HepG2 (cell line): ENCODE data around the gene VAC14. TPM values are rescaled to one million over a fixed set of nuclear protein-coding genes. Genes with fewer than 3 reads are reported as not detected.

Source experiments
- MAF1 ChIP-seq: sonication (generic); formaldehyde crosslinking; IDR thresholded peaks from 2 replicates; pipeline ENCODE4 v1.5.0; 2020; ENCODE audit warnings: missing genetic modification reagents, borderline replicate concordance
- NFRKB ChIP-seq: fragments of 450-650 bp; IDR thresholded peaks from 2 replicates; pipeline ENCODE4 v1.6.1; 2017
- RORA ChIP-seq: sonication (generic); formaldehyde crosslinking; IDR thresholded peaks from 2 replicates; pipeline ENCODE4 v1.5.0; 2020; ENCODE audit warnings: mild to moderate bottlenecking, missing genetic modification reagents, moderate library complexity
- TEAD2 ChIP-seq: sonication (generic); formaldehyde crosslinking; IDR thresholded peaks from 2 replicates; pipeline ENCODE4 v1.9.0; 2021; ENCODE audit warnings: missing genetic modification reagents
- ZNF251 ChIP-seq: sonication (generic); formaldehyde crosslinking; IDR thresholded peaks from 2 replicates; pipeline ENCODE4 v1.9.0; 2021; ENCODE audit warnings: mild to moderate bottlenecking, missing genetic modification reagents
- ZNF33B ChIP-seq: sonication (generic); formaldehyde crosslinking; IDR thresholded peaks from 2 replicates; pipeline ENCODE4 v1.5.1; 2020; ENCODE audit warnings: mild to moderate bottlenecking, missing genetic modification reagents
- ZNF431 ChIP-seq: sonication (generic); formaldehyde crosslinking; IDR thresholded peaks from 2 replicates; pipeline ENCODE4 v1.9.0; 2022; ENCODE audit warnings: missing genetic modification reagents, low read depth, mild to moderate bottlenecking, borderline replicate concordance
- ZNF501 ChIP-seq: sonication (generic); formaldehyde crosslinking; IDR thresholded peaks from 2 replicates; pipeline ENCODE4 v1.5.1; 2020; ENCODE audit warnings: mild to moderate bottlenecking, moderate library complexity, missing genetic modification reagents
- ZNF749 ChIP-seq: sonication (generic); formaldehyde crosslinking; IDR thresholded peaks from 2 replicates; pipeline ENCODE4 v1.8.0; 2022; ENCODE audit warnings: mild to moderate bottlenecking, missing genetic modification reagents, moderate library complexity, borderline replicate concordance
- polyA plus RNA-seq, 8 experiments: library from polyadenylated mRNA; depleted of rRNA in 3 of 8; stranded (reverse) in 7 of 8; unstranded in 1 of 8; fragments of >200 nt; fragmentation: Illumina TruSeq in 4 of 8; extraction: Trizol in 4 of 8; gene quantifications; 2 replicates each; pipeline versions ENCODE4 v1.2.1 to v1.2.3, GENCODE V29; 2011 to 2016; ENCODE audit warnings: low read depth in 4 of 8, missing spikeins in 1 of 8, mixed read lengths in 1 of 8; ENCODE audit not compliant: insufficient read depth in 1 of 8
- total RNA-seq, 5 experiments: library from RNA; depleted of rRNA; stranded (reverse); fragments of >200 nt; fragmentation: Illumina TruSeq; extraction: Trizol; gene quantifications; 2 replicates each; pipeline ENCODE4 v1.2.3, GENCODE V29; 2016; ENCODE audit warnings: low read depth in 1 of 5
- TF ChIP-seq, protein P1 (sequence below): sonication (generic); formaldehyde crosslinking; IDR thresholded peaks from 2 replicates; pipeline ENCODE4 v1.5.1; 2020; ENCODE audit warnings: missing genetic modification reagents, mild to moderate bottlenecking, borderline replicate concordance
- TF ChIP-seq, protein P2 (sequence below): sonication (generic); formaldehyde crosslinking; IDR thresholded peaks from 2 replicates; pipeline ENCODE4 v1.5.1; 2020; ENCODE audit warnings: mild to moderate bottlenecking, missing genetic modification reagents
- TF ChIP-seq, protein P3 (sequence below): sonication (generic); formaldehyde crosslinking; IDR thresholded peaks from 2 replicates; pipeline ENCODE4 v1.4.0; 2020; ENCODE audit warnings: low read depth, missing genetic modification reagents
- TF ChIP-seq, protein P4 (sequence below): fragments of 450-650 bp; IDR thresholded peaks from 2 replicates; pipeline ENCODE4 v1.6.1; 2016

VAC14 gene
- total and polyA plus RNA-seq, 2 of the 13 experiments (the other 11 are each of a cell fraction or from before 2014, with no cell fraction given), result 23.5 to 24.6 TPM

DNA sequence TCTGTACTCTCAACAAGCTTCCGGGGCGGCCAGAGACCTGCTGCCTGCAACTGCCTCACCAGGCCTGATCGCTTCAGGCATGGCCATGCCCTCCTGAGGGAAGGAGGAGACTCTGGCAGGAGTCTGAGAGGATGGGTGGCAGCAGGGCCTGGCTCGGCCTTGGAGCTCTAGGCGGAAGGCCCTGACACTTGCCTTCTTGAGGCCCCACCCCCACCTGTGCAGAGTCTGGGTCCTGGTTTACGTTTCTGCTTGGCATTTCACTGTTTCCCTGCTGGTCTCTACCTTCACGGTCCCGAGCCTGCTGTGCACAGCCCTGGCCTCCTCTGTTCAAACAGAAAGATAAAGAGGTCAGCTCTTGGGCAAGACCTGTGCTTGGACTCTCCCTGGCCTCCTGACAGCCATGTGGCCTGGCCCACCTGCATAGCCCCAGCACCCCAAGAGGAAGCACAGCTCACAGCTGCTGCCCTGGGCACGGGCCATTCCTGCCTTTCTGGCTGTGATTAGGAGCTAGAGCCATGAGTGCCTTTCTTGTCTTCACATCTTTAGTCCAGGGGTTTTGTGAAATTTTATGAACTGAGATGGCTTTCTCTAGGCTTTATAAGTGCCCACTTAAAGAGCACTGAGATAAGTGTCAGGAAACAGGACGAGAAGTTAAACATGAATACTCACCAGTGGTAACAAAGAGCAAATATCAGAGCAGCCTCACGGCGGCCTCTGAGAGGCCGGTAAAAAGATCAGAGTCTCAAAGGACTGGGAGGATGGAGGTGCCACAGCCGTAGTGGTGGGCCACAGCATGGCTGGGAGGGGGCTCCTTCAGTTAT is 89.5 kb downstream of the VAC14 start (continued):
- TF ChIP-seq MAF1 (CRISPR knock-in tag), result peak; percentile 50; the same call in 1 of the 2 replicates
- TF ChIP-seq ZNF431 (CRISPR knock-in tag), result no peak
- TF ChIP-seq, protein P1, sequence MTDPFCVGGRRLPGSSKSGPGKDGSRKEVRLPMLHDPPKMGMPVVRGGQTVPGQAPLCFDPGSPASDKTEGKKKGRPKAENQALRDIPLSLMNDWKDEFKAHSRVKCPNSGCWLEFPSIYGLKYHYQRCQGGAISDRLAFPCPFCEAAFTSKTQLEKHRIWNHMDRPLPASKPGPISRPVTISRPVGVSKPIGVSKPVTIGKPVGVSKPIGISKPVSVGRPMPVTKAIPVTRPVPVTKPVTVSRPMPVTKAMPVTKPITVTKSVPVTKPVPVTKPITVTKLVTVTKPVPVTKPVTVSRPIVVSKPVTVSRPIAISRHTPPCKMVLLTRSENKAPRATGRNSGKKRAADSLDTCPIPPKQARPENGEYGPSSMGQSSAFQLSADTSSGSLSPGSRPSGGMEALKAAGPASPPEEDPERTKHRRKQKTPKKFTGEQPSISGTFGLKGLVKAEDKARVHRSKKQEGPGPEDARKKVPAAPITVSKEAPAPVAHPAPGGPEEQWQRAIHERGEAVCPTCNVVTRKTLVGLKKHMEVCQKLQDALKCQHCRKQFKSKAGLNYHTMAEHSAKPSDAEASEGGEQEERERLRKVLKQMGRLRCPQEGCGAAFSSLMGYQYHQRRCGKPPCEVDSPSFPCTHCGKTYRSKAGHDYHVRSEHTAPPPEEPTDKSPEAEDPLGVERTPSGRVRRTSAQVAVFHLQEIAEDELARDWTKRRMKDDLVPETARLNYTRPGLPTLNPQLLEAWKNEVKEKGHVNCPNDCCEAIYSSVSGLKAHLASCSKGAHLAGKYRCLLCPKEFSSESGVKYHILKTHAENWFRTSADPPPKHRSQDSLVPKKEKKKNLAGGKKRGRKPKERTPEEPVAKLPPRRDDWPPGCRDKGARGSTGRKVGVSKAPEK (CRISPR knock-in tag), result no peak
- TF ChIP-seq, protein P2, sequence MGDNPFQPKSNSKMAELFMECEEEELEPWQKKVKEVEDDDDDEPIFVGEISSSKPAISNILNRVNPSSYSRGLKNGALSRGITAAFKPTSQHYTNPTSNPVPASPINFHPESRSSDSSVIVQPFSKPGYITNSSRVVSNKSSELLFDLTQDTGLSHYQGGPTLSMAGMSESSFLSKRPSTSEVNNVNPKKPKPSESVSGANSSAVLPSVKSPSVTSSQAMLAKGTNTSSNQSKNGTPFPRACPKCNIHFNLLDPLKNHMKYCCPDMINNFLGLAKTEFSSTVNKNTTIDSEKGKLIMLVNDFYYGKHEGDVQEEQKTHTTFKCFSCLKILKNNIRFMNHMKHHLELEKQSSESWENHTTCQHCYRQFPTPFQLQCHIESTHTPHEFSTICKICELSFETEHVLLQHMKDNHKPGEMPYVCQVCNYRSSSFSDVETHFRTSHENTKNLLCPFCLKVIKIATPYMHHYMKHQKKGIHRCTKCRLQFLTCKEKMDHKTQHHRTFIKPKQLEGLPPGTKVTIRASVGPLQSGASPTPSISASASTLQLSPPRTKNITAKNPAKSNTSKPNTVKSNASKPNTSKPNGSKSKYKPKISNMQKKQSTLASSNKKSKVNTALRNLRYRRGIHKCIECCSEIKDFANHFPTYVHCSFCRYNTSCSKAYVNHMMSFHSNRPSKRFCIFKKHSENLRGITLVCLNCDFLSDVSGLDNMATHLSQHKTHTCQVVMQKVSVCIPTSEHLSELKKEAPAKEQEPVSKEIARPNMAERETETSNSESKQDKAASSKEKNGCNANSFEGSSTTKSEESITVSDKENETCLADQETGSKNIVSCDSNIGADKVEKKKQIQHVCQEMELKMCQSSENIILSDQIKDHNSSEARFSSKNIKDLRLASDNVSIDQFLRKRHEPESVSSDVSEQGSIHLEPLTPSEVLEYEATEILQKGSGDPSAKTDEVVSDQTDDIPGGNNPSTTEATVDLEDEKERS, result peak; percentile 65; the same call in 1 of the 2 replicates
- TF ChIP-seq ZNF33B (CRISPR knock-in tag), result no peak
- TF ChIP-seq TEAD2 (CRISPR knock-in tag), result no peak
- TF ChIP-seq, protein P3, sequence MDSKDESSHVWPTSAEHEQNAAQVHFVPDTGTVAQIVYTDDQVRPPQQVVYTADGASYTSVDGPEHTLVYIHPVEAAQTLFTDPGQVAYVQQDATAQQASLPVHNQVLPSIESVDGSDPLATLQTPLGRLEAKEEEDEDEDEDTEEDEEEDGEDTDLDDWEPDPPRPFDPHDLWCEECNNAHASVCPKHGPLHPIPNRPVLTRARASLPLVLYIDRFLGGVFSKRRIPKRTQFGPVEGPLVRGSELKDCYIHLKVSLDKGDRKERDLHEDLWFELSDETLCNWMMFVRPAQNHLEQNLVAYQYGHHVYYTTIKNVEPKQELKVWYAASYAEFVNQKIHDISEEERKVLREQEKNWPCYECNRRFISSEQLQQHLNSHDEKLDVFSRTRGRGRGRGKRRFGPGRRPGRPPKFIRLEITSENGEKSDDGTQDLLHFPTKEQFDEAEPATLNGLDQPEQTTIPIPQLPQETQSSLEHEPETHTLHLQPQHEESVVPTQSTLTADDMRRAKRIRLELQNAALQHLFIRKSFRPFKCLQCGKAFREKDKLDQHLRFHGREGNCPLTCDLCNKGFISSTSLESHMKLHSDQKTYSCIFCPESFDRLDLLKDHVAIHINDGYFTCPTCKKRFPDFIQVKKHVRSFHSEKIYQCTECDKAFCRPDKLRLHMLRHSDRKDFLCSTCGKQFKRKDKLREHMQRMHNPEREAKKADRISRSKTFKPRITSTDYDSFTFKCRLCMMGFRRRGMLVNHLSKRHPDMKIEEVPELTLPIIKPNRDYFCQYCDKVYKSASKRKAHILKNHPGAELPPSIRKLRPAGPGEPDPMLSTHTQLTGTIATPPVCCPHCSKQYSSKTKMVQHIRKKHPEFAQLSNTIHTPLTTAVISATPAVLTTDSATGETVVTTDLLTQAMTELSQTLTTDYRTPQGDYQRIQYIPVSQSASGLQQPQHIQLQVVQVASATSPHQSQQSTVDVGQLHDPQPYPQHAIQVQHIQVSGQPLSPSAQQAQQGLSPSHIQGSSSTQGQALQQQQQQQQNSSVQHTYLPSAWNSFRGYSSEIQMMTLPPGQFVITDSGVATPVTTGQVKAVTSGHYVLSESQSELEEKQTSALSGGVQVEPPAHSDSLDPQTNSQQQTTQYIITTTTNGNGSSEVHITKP (CRISPR knock-in tag), result peak; percentile 86
- TF ChIP-seq, protein P4, sequence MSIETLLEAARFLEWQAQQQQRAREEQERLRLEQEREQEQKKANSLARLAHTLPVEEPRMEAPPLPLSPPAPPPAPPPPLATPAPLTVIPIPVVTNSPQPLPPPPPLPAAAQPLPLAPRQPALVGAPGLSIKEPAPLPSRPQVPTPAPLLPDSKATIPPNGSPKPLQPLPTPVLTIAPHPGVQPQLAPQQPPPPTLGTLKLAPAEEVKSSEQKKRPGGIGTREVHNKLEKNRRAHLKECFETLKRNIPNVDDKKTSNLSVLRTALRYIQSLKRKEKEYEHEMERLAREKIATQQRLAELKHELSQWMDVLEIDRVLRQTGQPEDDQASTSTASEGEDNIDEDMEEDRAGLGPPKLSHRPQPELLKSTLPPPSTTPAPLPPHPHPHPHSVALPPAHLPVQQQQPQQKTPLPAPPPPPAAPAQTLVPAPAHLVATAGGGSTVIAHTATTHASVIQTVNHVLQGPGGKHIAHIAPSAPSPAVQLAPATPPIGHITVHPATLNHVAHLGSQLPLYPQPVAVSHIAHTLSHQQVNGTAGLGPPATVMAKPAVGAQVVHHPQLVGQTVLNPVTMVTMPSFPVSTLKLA, result peak; percentile 33; the same call in 1 of the 2 replicates
- TF ChIP-seq ZNF749 (CRISPR knock-in tag), result no peak
- peak; percentile 69 for TF ChIP-seq ZNF501 (CRISPR knock-in tag)
- 0 out of 2 replicates have a peak, but pooled peaks have one; percentile 53 for TF ChIP-seq ZNF251
- no peak for TF ChIP-seq RORA
- TF ChIP-seq NFRKB, result no peak
